NCI-H128 (cell line): ENCODE results near the gene CCDC51.
"Not testable (repeated sequence)": the region's sequence is repeated elsewhere in the genome, so short reads cannot be mapped to it uniquely, and the experiment has no call there.

Experiments used
- DNase-seq: peaks from one replicate; lab custom pipeline; 2025; ENCODE audit not compliant: unreplicated experiment; lab: John Stamatoyannopoulos, UW

Gene CCDC51

GRCh38 chr3:48439820-48440589, at the start of gene CCDC51, which contains the start of gene TMA7:
Gene CCDC51, minus strand, starts transcription at chr3:48440119. Its CDS starts 4,991 bp downstream, at chr3:48435128.
Gene TMA7, plus strand, starts transcription at chr3:48440257. Its CDS starts 40 bp downstream, at chr3:48440297.
- DNase-seq: peak; percentile 83

GRCh38 chr3:48486952-48487351, 47.0 kb upstream of the CCDC51 start:
- no peak for DNase-seq

- DNase-seq: not testable (repeated sequence)
Measured at GRCh38 chr3:48482822-48483221, 42.9 kb upstream of the CCDC51 start.

- DNase-seq: not testable (repeated sequence)
Measured at GRCh38 chr3:48480891-48481290, 41.0 kb upstream of the CCDC51 start.

- DNase-seq: no peak
Measured at GRCh38 chr3:48478626-48479555, 39.0 kb upstream of the CCDC51 start.

GRCh38 chr3:48477959-48478520, 38.1 kb upstream of the CCDC51 start:
- no peak for DNase-seq

GRCh38 chr3:48476426-48477053, 36.6 kb upstream of the CCDC51 start:
- DNase-seq: no peak

GRCh38 chr3:48475188-48475587, 35.3 kb upstream of the CCDC51 start:
- no peak for DNase-seq

GRCh38 chr3:48474619-48475018, 34.7 kb upstream of the CCDC51 start:
- no peak for DNase-seq

GRCh38 chr3:48474031-48474430, 34.1 kb upstream of the CCDC51 start:
- DNase-seq: not testable (repeated sequence)

- DNase-seq: no peak
Measured at GRCh38 chr3:48473617-48473952, 33.7 kb upstream of the CCDC51 start.

GRCh38 chr3:48472923-48473616, 33.2 kb upstream of the CCDC51 start:
- peak; percentile 27 for DNase-seq

GRCh38 chr3:48472673-48472922, 32.7 kb upstream of the CCDC51 start:
- DNase-seq: no peak

- no peak for DNase-seq
Measured at GRCh38 chr3:48470286-48470685, 30.4 kb upstream of the CCDC51 start.

GRCh38 chr3:48469046-48469915, 29.4 kb upstream of the CCDC51 start:
- no peak for DNase-seq

GRCh38 chr3:48468329-48468731, 28.4 kb upstream of the CCDC51 start:
- no peak for DNase-seq

GRCh38 chr3:48467473-48468267, 27.8 kb upstream of the CCDC51 start:
- DNase-seq: no peak

GRCh38 chr3:48467110-48467454, 27.2 kb upstream of the CCDC51 start:
- no peak for DNase-seq
